Stimulated activated CD8-positive, alpha-beta memory T cell treated with anti-CD3 and anti-CD28 coated beads, Interleukin-15, amount 100 ng/mL, for 24 hours (primary cell): ENCODE results near the gene TCHP.
"Not testable (repeated sequence)": the region's sequence is repeated elsewhere in the genome, so short reads cannot be mapped to it uniquely, and the experiment has no call there.

Source experiments
- DNase-seq: peaks from one replicate; pipeline ENCODE4 v3.0.0-alpha.2; 2020; ENCODE audit warnings: low read depth

The TCHP gene

DNA sequence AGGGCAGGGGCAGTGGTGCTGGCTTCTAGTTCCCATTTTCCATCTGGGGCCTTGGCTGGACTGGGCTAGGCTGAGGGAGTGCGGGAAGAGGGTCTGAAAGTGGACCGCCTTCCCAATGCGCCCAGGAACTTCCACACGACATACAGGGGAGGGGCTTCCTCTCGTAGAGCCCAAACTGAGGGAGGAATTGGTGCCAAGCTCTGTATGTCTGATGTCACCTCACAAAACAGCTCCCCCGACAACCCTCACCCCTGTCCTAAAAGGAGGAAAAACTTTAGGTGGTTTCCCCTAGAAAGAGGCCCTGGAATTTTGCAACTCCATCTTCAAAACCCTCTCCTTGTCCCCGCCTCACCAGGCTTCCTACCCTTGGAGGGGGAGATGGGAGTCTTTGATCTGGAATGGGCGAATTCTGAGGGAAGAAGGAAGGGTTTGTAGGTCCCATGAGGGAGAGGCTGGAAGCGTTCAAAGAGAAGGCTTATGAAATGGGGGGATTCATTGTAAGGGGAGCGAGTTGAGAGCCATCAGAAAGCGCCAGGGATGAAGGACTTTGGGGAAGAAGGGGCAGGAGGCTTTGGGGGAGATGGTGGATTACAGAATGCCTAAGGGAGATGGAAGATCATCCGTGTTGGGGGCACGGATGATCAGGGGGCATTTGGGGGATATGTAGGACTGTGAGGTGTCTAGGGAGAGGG is 20.6 kb upstream of the TCHP start:
- DNase-seq, result no peak

DNA sequence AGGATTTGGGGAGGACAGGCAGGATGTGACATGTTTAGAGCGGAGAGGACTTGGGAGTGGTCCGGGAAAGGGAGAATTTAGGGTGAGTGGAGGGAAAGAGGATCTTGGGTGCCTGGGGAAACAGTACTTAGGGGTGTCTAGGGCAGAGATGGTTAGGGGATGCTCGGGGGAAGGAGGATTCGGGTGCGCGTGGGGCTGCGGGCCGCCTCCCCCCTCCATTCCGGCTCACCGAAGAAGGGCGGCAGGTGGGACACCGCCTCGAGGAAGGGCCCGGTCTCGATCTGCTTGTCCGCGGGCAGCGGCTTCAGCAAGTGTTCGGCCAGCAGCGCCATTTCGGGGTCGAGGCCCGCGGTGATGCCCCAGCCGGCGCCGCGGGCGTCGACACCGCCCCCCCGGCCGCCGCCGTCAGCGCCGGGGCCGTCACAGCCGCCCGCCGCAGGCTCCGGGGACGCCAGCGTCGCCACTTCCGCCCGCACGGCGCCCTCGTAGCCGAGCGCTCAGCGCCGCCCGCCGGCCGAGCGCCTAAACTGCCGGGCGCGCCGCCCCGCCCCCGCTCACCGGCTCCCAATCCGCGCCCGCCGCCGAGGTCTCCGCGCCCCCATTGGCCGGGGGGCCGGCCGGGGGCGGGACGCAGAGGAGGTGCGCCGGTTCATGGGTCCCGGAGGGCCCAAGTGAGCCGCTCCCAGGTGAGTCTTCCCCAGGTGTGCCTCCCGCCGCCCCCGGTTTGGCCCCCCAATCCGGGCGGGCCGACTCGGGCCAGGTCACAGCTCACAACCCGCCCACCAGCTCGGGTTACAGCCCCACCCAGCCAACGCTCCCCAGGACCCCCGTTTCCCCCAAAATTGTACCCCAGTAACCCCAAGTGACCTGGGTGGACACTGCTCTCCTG is 19.8 kb upstream of the TCHP start, which contains the start of gene GLTP:
GLTP (minus strand) TSS at position 499 of the 889 bp plus-strand sequence; CDS start at position 332, 167 bp downstream.
- peak; percentile 80 for DNase-seq

DNA sequence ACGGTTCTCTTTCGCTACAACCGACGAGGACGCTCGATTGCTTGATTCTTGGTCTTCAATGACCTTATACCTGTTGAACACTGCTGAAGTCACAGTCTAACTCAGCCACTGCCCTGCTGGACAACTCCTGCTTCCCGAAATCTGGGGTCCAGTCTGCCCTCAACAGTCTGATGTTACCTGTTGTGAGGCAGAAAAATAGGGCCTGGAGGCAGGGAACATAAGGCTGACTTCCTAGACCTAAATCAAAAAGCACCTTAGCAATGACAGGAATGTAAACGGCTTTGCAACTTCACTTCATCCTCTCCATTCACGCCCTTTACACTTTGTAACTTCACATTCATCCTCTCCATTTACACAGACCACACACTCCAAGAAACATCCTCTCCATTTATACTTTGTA is 19.1 kb upstream of the TCHP start:
- no peak for DNase-seq

DNA sequence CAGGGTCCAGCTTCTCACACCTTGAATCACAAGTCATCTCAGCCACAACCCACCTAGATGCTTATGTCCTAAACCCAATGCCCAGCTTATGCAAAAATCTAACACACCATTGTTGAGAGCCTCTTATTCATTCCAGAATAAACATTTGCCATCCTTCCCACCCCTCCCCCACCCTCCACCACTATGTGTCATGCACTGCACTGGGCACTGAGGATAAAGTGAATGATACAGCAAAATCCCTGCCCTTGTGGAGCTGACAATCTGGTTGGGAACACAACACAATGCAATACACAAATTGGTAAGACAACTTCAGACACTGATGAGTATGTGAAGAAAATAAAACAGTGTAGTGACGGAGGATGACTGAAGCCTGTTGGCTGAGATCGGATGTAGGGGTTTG is 18.3 kb upstream of the TCHP start:
- DNase-seq, result no peak

DNA sequence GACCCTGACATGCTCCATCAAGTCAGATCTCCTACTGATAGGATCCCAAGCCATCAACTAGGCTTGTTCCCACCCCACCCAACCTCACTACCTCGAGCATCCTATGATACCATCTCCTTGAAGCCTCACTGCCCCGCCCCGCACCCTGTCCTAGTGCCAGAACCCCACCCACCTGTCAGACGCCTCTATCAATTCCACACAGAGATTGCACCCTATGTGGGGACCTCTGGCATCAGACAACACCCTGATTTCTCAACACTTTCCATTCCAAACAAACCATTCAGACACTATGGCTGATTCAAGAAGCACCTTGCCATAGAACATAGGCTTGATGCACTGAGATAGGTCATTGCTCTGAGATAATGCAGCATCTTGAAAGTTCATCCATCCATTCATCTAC is 16.6 kb upstream of the TCHP start:
- DNase-seq, result no peak

DNA sequence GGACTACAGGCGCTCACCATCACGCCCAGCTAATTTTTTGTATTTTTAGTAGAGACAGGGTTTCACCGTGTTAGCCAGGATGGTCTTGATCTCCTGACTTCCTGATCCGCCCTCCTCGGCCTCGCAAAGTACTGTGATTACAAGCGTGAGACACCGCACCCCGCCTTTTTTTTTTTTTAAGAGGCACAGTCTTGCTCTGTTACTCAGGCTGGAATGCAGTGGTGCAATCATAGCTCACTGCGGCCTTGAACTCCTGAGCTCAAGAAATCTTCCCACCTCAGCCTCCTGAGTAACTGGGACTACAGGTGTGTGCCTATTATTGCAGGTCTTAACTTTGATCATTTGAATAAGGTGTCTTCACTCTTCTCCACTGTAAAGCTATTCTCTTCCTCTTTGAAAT is 14.5 kb upstream of the TCHP start:
- no peak for DNase-seq

DNA sequence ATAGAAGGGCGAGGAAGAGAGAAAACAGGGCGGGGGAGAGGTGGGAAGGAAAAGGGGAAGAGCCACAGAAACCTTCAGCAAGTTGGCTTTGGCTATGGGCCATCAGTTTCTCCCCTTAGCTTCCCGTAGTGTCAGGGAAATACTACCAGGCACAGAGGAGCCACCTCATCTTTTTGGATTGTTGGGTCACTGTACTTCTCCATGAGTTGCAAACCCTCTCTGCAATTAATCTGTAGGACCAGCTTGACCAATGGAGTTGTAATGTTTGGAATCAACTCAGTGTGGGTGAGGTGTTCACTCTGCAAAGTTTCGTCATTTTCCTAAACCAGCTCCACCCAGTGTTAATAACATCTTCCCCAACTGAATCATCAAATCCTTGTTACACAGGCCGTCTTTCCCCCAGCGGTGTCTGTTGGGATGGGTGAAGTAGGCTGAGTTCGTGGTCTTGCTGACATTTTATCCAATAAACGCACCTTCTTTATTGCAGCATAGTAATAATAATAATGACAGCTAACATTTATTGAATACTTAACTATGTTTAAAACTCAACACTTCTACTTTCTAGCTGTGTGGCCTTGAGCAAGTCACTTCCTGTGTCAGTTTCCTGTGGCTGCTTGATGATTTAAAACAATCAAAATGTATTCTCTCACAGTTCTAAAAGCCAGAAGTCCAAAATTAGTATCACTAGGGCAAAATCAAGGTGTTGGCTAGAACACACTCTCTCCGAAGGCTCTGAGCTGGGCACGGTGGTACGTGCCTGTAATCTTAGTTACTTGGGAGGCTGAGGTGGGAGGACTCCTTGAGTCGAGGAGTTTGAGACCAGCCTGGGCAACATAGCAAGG is 11.7 kb upstream of the TCHP start:
- no peak for DNase-seq

DNA sequence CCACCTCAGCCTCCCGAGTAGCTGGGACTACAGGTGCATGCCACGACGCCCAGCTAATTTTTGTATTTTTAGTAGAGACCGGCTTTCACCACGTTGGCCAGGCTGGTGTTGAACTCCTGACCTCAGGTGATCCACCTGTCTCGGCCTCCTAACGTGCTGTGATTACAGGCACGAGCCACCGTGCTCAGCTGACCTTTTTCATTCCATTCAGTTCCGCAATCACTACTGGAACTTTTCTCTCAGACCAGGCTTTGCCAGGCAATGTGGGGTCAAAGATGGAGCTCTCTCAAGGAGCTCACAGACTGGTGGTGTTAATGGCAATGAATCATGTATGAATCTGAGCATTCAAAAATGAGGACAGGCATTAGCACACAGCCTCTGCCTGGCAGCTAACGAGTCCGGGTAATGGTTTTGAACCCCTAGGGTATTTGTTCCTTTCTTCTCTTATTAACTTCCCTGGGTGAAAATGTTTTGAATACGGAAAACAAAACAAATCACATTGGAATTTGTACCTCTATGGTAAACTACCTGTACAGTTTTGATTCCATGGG is 9.4 kb upstream of the TCHP start:
- no peak for DNase-seq

DNA sequence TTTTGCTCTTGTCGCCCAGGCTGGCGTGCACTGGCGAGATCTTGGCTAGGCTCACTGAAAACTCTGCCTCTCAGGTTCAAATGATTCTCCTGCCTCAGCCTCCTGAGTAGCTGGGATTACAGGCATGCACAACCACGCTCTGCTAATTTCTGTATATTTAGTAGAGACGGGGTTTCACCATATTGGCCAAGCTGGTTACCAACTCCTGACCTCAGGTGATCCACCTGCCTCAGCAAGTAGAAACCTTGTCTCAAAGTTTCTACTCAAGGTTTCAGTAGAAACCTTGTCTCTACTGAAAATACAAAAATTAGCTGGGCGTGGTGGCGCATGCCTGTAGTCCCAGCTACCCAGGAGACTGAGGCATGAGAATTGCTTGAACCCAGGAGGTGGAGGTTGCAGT is 8.3 kb upstream of the TCHP start:
- not testable (repeated sequence) for DNase-seq

DNA sequence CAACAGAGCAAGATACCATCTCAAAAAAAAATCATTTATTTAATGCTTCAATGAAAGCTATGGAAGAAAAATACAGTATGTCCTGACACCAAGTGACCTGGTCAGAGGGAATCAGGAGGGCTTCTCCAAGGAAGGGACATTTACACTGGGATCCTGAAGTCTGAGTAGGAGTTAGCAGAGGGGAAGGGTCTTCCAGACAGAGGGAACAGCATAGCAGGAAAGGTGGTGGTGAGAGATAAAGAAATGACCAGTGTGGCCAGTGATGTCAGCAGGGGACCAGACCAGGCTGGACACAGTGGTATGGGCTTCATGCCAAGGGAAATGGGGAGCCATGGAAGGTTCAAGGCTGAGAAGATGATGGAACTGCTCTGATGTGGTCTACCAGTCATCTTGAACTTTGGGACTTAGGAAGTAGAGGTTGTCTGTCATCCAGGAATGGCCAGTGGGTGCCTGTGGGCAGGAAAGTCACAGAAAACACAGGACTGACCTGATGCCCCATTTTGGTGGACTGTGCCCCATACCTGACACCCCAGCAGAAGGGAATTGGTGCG is 7.8 kb upstream of the TCHP start:
- no peak for DNase-seq

DNA sequence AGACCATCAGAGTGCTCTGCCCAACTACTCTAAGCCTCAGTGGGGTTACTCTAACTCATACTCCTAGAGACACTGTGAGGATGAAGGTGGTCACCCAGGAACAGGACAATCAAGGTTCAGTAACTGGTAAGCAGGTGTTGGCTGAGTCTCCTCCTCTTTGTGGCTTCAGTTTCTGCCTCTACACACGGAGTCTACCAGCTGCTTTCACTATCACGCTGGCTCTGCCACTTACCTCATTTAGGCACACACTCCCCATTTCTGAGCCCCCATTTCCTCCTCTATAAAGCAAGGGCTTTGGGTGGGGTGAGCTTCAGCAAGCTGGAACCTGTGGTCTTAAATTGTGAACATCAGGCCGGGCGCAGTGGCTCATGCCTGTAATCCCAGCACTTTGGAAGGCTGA is 7.3 kb upstream of the TCHP start:
- DNase-seq, result no peak

DNA sequence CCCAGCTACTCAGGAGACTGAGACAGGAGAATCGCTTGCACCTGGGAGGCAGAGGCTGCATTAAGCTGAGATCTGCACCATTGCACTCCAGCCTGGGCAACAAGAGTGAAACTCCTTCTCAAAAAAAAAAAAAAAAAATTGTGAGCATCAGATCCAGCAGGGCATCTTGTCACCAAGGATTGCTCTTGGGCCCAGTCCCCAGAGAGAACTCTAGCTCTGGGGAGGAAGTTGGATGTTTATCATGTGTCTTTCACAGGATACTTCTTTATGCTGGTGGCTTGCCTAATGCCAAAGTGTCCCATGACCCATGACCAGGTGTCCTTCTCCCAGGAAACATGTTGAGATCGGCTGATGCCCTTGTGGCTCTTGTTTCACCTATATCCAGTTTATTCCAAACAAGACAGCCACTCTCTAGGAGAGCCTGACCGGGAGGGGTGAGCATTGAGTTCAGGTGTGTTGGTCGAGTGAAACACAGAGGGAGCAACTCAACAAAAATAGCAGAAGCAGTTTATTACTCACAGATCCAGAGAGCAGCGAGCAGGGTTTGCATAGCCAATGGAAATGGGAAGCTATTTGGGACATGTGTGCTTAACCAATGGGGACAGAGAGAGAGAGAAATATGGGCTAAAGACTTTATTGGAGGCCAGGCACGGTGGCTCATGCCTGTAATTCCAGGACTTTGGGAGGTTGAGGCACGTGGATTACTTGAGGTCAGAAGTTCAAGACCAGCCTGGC is 6.6 kb upstream of the TCHP start:
- DNase-seq, result no peak

DNA sequence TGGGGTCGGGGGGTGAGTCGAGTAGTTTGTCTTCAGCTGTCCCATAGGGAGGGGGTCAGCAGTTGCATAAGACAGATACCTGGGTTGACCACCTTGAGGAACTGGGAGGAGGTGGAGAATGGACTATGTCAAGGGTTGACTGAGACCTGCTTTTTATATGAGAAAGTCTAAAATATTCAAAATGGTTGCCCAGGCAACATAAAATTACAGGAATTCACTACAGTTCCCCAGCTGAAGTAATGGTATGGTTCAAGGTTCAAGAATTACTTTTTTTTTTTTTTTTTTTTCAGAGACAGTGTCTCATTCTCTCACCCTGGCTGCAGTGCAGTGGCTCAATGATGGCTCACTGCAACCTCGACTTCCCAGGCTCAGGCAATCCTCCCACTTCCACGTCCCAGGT is 5.1 kb upstream of the TCHP start:
- no peak for DNase-seq

DNA sequence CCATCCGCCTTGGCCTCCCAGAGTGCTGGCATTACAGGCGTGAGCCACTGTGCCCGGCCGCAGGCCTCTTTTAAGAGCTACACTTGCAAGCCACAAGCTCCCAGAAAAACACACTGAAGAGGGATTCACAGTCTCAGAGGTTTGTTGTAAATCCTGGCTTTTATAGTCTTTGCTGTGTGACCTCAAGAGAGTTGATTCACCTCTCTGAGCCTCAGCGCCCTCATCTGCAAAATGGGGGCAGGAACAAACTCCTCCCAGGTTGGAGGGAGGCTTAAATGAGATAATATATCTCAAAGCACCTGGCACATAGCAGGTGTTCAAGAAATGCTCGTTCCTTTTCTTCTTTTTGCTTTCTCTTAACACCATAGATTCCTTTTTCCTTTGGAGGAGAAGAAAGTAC is 3.9 kb upstream of the TCHP start:
- DNase-seq, result no peak

DNA sequence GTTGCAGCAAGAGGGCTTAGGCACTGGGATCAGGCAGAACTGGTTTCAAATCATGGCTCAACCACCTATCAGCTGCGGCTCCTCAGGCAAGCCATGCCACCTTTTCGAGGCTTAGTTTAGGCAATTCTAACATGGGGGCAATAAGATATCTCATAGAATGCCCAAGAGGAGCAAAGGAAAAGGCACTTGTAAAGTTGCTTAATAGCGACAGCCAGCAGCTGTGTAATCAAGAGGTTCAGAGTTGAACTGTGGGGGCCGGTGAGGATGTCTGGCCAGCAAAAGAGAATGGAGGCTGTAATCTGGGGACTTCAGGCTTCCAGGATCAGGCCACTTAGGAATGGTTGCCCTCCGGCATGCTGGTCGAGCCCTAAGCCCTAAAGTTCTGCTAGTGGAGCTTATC is 3.0 kb upstream of the TCHP start:
- DNase-seq, result no peak

DNA sequence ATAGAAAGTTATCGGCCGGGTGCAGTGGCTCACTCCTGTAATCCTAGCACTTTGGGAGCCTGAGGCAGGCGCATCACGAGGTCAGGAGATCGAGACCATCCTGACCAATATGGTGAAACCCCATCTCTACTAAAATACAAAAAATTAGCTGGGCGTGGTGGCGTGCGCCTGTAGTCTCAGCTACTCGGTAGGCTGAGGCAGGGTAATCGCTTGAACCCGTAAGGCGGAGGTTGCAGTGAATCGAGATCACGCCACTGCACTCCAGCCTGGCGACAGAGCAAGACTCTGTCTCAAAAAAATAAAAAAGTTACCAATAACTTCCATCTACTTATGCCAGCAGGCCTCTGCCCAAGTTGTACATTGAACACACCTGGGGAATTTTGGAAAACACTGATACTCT is 729 bp upstream of the TCHP start:
- not testable (repeated sequence) for DNase-seq

DNA sequence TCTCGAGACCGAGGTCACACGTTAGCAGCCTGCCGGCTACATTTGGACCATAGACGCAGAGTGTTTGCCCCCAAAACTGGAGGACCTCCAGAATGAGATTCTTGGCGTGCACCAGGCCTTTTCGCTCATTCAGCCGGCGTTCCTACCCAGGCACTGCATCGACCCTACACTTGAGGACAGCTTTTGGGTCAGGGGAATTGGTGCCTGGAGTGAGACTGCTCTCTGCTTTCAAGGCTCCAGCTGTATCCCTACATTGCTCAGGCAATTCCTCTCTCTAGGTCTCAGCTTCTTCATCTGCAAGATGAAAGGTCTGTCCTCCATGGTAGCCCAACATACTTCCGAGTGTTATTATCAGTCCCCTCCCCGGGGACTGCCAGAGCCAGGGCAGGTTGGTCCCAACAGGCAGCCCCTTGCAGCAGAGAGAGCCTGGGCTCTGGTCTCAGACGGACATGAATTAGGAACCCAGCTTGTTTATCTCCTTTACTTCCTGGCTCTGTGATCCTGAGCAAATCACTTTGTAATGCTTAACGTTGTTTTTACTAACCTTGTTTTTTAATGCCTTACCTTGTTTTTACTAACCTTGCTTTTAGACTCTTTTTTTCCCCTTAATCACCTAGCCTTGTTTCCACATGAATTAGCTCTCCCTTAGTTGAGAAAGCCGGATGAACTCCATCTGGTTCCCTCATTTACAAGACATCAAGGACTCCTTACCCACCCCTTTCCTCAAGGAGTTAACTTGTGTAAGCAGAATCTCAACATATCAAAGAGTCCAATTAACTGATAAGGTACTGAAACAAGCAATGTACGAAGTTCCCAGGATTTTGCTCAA is 892 bp downstream of the TCHP start:
- no peak for DNase-seq

DNA sequence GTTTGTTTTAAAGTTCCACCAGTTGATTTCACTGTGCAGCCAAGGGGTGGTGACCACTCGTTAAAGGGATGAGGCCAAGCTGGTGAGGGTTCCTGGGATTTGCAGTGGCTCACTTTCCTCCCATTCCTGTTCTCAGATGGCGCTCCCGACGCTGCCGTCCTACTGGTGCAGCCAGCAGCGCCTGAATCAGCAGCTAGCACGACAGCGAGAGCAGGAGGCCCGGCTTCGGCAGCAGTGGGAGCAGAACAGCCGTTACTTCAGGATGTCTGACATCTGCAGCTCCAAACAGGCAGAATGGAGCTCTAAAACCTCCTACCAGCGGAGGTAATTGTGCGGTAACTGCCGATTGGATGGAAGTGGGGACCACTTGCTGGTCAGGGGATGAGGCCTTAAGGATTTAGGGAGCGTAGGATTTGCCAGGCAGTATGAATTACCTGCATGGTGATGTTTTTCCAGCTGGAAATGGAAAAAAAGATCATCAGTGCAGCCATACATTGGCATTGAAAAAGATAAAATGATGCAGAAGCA is 2.9 kb downstream of the TCHP start:
- no peak for DNase-seq

DNA sequence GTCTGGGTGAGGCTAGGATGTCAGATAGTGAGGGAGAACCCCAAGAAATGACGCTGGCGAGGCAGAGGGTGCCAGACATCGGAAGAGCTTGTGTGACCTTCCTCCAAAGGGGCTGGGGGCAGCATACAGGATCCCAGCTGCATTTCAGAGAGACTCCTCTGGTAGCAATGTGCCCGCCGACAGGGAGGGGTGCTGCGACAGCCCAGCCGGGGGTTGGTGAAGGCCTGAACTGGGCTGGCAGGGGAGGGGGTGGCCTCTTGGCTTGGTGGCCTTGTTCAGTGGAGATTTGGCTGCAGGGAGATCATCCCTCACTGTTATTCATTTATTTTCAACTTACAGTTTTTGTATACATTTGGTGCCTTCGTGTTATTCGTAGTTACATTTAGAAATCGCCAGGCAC is 5.2 kb downstream of the TCHP start:
- DNase-seq, result no peak
